ENCODE results near the gene GNB1L. TPM values are rescaled to one million over a fixed set of nuclear protein-coding genes. Genes with fewer than 3 reads are reported as not detected.

GNB1L gene
- polyA plus RNA-seq, 3 donors: 3.4 to 6.0 (median 4.8) TPM

DNA sequence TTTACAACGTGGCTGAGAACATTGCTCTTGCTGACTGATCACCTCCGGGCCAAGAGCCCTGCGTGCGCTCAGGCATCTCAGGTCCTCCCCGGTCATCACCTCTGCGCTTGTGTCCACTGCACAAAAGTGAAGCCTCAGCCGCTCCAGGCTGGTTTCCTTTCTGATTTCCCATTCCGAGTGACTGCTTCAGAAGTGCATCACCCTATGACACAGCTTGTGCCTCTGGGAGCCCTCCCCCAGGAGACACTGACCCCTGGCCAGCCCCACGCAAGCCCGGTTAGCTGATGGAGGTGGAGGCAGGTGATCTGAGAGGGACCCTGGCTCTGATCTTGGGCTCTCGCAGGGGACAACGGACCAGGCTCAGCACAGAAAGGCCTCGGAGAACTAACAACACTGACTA lies 38.3 kb upstream of the GNB1L start:
- peaks cover 16 to 24% of the 10 kb centered on the region in 2 donors for H3K4me1 ChIP-seq (ENCODE audit: control insufficient read depth in 1 of 2, insufficient read depth in 2 of 2, low read length in 2 of 2)
- H3K36me3 ChIP-seq (replicated peaks in 1 of 2; ENCODE audit: control insufficient read depth in 1 of 2, insufficient read depth in 2 of 2, low read length in 2 of 2): peaks cover 51 to 57% of the 10 kb centered on the region in 2 donors
- H3K79me2 ChIP-seq (ENCODE audit: insufficient read depth, low read length): no peaks in the 10 kb centered on the region
- no peak overlapping the region for H3K9ac ChIP-seq (ENCODE audit: insufficient read depth, low read length, poor library complexity, severe bottlenecking)
- H3K36me3 Mint-ChIP-seq: peaks cover 62 to 86% of the 10 kb centered on the region in 2 donors
- peaks cover 0 to 2% (median 0%) of the 10 kb centered on the region in 7 donors for H3K9me3 Mint-ChIP-seq
- intact Hi-C loops (cut with micrococcal nuclease): no loop called here
- H3K27me3 ChIP-seq (ENCODE audit: control insufficient read depth in 2 of 2, insufficient read depth in 2 of 2, low read length in 2 of 2): no peaks in the 10 kb centered on the region
- 87% methylated on average over 10 of the region's 13 CpGs for WGBS (ENCODE audit: insufficient coverage)
- TF ChIP-seq CTCF (IDR thresholded peaks at IDR 0.05): no peak
- H2AFZ ChIP-seq (ENCODE audit: insufficient read depth, low read depth, low read length, poor library complexity, severe bottlenecking): no peak overlapping the region
- H3K4me3 ChIP-seq (replicated peaks in 1 of 3; ENCODE audit: low read depth in 2 of 3, low read length in 3 of 3): no peak overlapping the region
- H3K27me3 Mint-ChIP-seq (ENCODE audit: low read depth in 3 of 3): peaks cover 2 to 8% (median 4%) of the 10 kb centered on the region in 3 donors
- no peak overlapping the region for H3K4me3 Mint-ChIP-seq
- peaks cover 20% of the 10 kb centered on the region for H3K4me1 Mint-ChIP-seq
- no peak overlapping the region for H3K27ac ChIP-seq (ENCODE audit: low read depth in 1 of 2, low read length in 2 of 2)
- no peaks in the 10 kb centered on the region for H3K9me3 ChIP-seq (replicated peaks in 1 of 2; ENCODE audit: control insufficient read depth in 1 of 2, insufficient read depth in 1 of 2, low read length in 2 of 2)
- DNase-seq: no peak
- no peak overlapping the region for H3K4me2 ChIP-seq (replicated peaks; ENCODE audit: extremely low read depth, low read length, poor library complexity, severe bottlenecking)
- no peak overlapping the region for H3K27ac Mint-ChIP-seq
- peaks cover 7% of the 10 kb centered on the region for H4K20me1 ChIP-seq (ENCODE audit: insufficient read depth, low read length)

- intact Hi-C loops (cut with micrococcal nuclease): no loop called here
- peaks cover 26% of the 10 kb centered on the region for H3K4me1 Mint-ChIP-seq
- peaks cover 21 to 29% of the 10 kb centered on the region in 2 donors for H3K4me1 ChIP-seq (ENCODE audit: control insufficient read depth in 1 of 2, insufficient read depth in 2 of 2, low read length in 2 of 2)
Measured at GRCh38 chr22:19892257-19892879, 37.7 kb upstream of the GNB1L start.

More at GRCh38 chr22:19892257-19892879, 37.7 kb upstream of the GNB1L start:
- Histone ChIP-seq H3K4me3 (replicated peaks in 1 of 3; ENCODE audit: low read depth in 2 of 3, low read length in 3 of 3) (no peak overlapping the region), H3K4me2 (replicated peaks; ENCODE audit: extremely low read depth, low read length, poor library complexity, severe bottlenecking) (peak overlapping the region; percentile 21), H3K79me2 (ENCODE audit: insufficient read depth, low read length) (no peaks in the 10 kb centered on the region), H3K27me3 (ENCODE audit: control insufficient read depth in 2 of 2, insufficient read depth in 2 of 2, low read length in 2 of 2) (no peaks in the 10 kb centered on the region), H3K9ac (ENCODE audit: insufficient read depth, low read length, poor library complexity, severe bottlenecking) (no peak overlapping the region), H3K36me3 (replicated peaks in 1 of 2; ENCODE audit: control insufficient read depth in 1 of 2, insufficient read depth in 2 of 2, low read length in 2 of 2) (peaks cover 46 to 51% of the 10 kb centered on the region in 2 donors), H4K20me1 (ENCODE audit: insufficient read depth, low read length) (peaks cover 7% of the 10 kb centered on the region), H2AFZ (ENCODE audit: insufficient read depth, low read depth, low read length, poor library complexity, severe bottlenecking) (no peak overlapping the region), H3K27ac (ENCODE audit: low read depth in 1 of 2, low read length in 2 of 2) (no peak overlapping the region), H3K9me3 (replicated peaks in 1 of 2; ENCODE audit: control insufficient read depth in 1 of 2, insufficient read depth in 1 of 2, low read length in 2 of 2) (no peaks in the 10 kb centered on the region)
- Mint-ChIP-seq H3K4me3 (peak overlapping the region in 1 of 2 donors; percentile 58), H3K27ac (peak overlapping the region in 1 of 7 donors; percentile 1), H3K27me3 (ENCODE audit: low read depth in 3 of 3) (peaks cover 2 to 8% (median 4%) of the 10 kb centered on the region in 3 donors), H3K36me3 (peaks cover 57 to 85% of the 10 kb centered on the region in 2 donors), H3K9me3 (peaks cover 0 to 2% (median 0%) of the 10 kb centered on the region in 7 donors)
- no peak for DNase-seq
- TF ChIP-seq CTCF (IDR thresholded peaks at IDR 0.05): no peak
- WGBS (ENCODE audit: insufficient coverage): 51% methylated on average over 22 of the region's 24 CpGs
